K562 (cell line): ENCODE measurements around the gene TUBB1. TPM values are rescaled to one million over a fixed set of nuclear protein-coding genes. Genes with fewer than 3 reads are reported as not detected.
A peak's percentile ranks its signal among the peaks of the same experiment; 100 is the strongest.

Experiments used
- ATAC-seq: fragments of 200-7000 bp; cut with Tn5 transposase; 3 replicates; pipeline ENCODE4 v1.9.1; 2020; ENCODE audit warnings: moderate library complexity
- BruUV-seq: library from RNA; stranded (reverse); fragments of 400-500 nt; replicated peaks from 2 replicates; lab custom pipeline; 2021; lab: Mats Ljungman, UMichigan
- CTCF ChIA-PET: fragments of 300-600 bp; formaldehyde crosslinking; extraction: SDS; loops from one replicate; lab custom pipeline; 2021; ENCODE audit warnings: low intra/inter-chr PET ratio; lab: Yijun Ruan, JAX
- POLR2A ChIA-PET: fragments of 300-600, 350-650 bp; sonication (Branson Sonifier 250); formaldehyde crosslinking; extraction: SDS; loops from one replicate; lab custom pipeline; 2021; ENCODE audit warnings: antibody characterized with exemption, inconsistent platforms; lab: Yijun Ruan, JAX
- DNase-seq, 4 experiments: peaks; one replicate each; pipeline versions ENCODE4 v3.0.0 to v3.0.0-alpha.2; 2011 to 2018; ENCODE audit warnings: low spot score in 3 of 4, mixed read lengths in 3 of 4; ENCODE audit errors: extremely low read depth in 1 of 4
- FAIRE-seq: peaks from 2 replicates; lab custom pipeline; 2011; peaks lifted over from hg19 to GRCh38; lab: Jason Lieb, UNC
- H2AFZ ChIP-seq: 2 replicates; pipeline ENCODE4 v1.6.0; 2011; ENCODE audit warnings: low read depth, low read length, control low read depth, inconsistent platforms
- H3K27ac ChIP-seq: fragments of 200-600 bp; 3 replicates; pipeline ENCODE4 v1.8.0; 2011; ENCODE audit warnings: low read depth, mild to moderate bottlenecking, control low read depth, inconsistent platforms, low read length, moderate library complexity, mixed read lengths; ENCODE audit errors: extremely low read depth
- H3K27me3 ChIP-seq, 2 experiments: fragments of 300-600 bp in 1 of 2; 2 replicates in 1 of 2; 3 replicates in 1 of 2; pipeline versions ENCODE4 v1.6.0 to v1.8.0; 2011; ENCODE audit warnings: inconsistent platforms in 2 of 2, low read length in 2 of 2, mild to moderate bottlenecking in 1 of 2, mixed read lengths in 1 of 2, moderate library complexity in 1 of 2; ENCODE audit not compliant: control insufficient read depth in 2 of 2, insufficient read depth in 2 of 2
- H3K36me3 ChIP-seq: fragments of 300-600 bp; 3 replicates; pipeline ENCODE4 v1.8.0; 2011; ENCODE audit warnings: mild to moderate bottlenecking, low read length, inconsistent platforms; ENCODE audit not compliant: control insufficient read depth, insufficient read depth
- H3K4me1 ChIP-seq, 2 experiments: fragments of 200-600 bp in 1 of 2; replicated peaks in 1 of 2; 2 replicates in 1 of 2; 3 replicates in 1 of 2; pipeline versions ENCODE4 v1.5.1 to v1.8.0; 2011; ENCODE audit warnings: inconsistent platforms in 2 of 2, low read length in 2 of 2, mild to moderate bottlenecking in 1 of 2, mixed read lengths in 1 of 2, moderate library complexity in 1 of 2; ENCODE audit not compliant: control insufficient read depth in 2 of 2, insufficient read depth in 2 of 2
- H3K4me2 ChIP-seq: 2 replicates; pipeline ENCODE4 v1.6.1; 2011; ENCODE audit warnings: low read length, control low read depth, inconsistent platforms, mixed read lengths; ENCODE audit not compliant: insufficient read depth
- H3K4me3 ChIP-seq: fragments of 200-600 bp; sonication (generic), shearing (Covaris generic); 2 replicates; pipeline ENCODE4 v1.5.1; 2016; ENCODE audit warnings: control low read depth, inconsistent platforms
- H3K79me2 ChIP-seq: fragments of 200-600 bp; 3 replicates; pipeline ENCODE4 v1.8.0; 2011; ENCODE audit warnings: low read length, inconsistent platforms; ENCODE audit not compliant: control insufficient read depth, insufficient read depth
- H3K9ac ChIP-seq, 2 experiments: 2 replicates each; pipeline versions ENCODE4 v1.6.0 to v1.6.1; 2011; ENCODE audit warnings: low read depth in 2 of 2, low read length in 2 of 2, control low read depth in 1 of 2, inconsistent platforms in 1 of 2, mild to moderate bottlenecking in 1 of 2, mixed read lengths in 1 of 2; ENCODE audit not compliant: insufficient read depth in 1 of 2
- H3K9me1 ChIP-seq: one replicate; pipeline ENCODE4 v1.6.0; 2011; ENCODE audit warnings: inconsistent platforms, mild to moderate bottlenecking, low read length, moderate library complexity; ENCODE audit not compliant: control insufficient read depth, insufficient read depth
- H3K9me3 ChIP-seq: replicated peaks from 2 replicates; pipeline ENCODE4 v1.5.1; 2011; ENCODE audit warnings: low read depth, low read length, inconsistent platforms; ENCODE audit not compliant: control insufficient read depth, insufficient read depth
- H4K20me1 ChIP-seq: replicated peaks from 2 replicates; pipeline ENCODE4 v1.6.1; 2011; ENCODE audit warnings: low read length, inconsistent platforms, mixed read lengths; ENCODE audit not compliant: control insufficient read depth, insufficient read depth
- CLOCK ChIP-seq: fragments of 250-450 bp; sonication (Bioruptor Pico); IDR thresholded peaks from 2 replicates; pipeline ENCODE4 v1.4.0; 2020; ENCODE audit warnings: mild to moderate bottlenecking, moderate library complexity, borderline replicate concordance
- GTF2E2 ChIP-seq: fragments of 200-800 bp; sonication (Bioruptor generic); IDR thresholded peaks from 2 replicates; pipeline ENCODE4 v1.6.1; 2016; ENCODE audit warnings: missing genetic modification characterization, missing compliant biosample characterization
- NKRF ChIP-seq: fragments of 450-650 bp; IDR thresholded peaks from 2 replicates; pipeline ENCODE4 v1.6.1; 2016; ENCODE audit warnings: borderline replicate concordance
- RBM39 ChIP-seq: fragments of 200-400 bp; formaldehyde crosslinking; optimal IDR thresholded peaks from 2 replicates; pipeline ENCODE3; 2018; ENCODE audit warnings: low read depth, low read length
- ZBTB11 ChIP-seq, 3 experiments: fragments of 200-800 bp in 1 of 3; fragments of 250-450 bp in 1 of 3; fragments of 450-650 bp in 1 of 3; sonication (Bioruptor Pico) in 1 of 3; sonication (Bioruptor generic) in 1 of 3; formaldehyde crosslinking in 1 of 3; IDR thresholded peaks; 2 replicates each; pipeline versions ENCODE4 v1.6.1 to v1.8.0; 2016 to 2022; ENCODE audit warnings: mild to moderate bottlenecking in 2 of 3, missing genetic modification characterization in 2 of 3, missing compliant biosample characterization in 1 of 3, moderate library complexity in 1 of 3
- ZKSCAN3 ChIP-seq: fragments of 250-450 bp; sonication (Bioruptor Pico); IDR thresholded peaks from 2 replicates; pipeline ENCODE4 v1.4.0; 2020
- ZNF518B ChIP-seq: fragments of 250-450 bp; sonication (Bioruptor Pico); IDR thresholded peaks from 2 replicates; pipeline ENCODE4 v1.5.0; 2021; ENCODE audit warnings: mild to moderate bottlenecking, moderate library complexity
- WGBS: fragments of 100-300 bp; shearing (Covaris generic); methylation state at CpG from one replicate; pipeline ENCODE4 v1.1.6; 2016; ENCODE audit warnings: low coverage, mixed read lengths; ENCODE audit not compliant: insufficient coverage; ENCODE audit errors: missing lambda C conversion rate; 5-methylcytosine and 5-hydroxymethylcytosine counted together
- in situ Hi-C: fragments of 300-500 bp; cut with MboI; formaldehyde crosslinking; loops from 4 replicates; pipeline ENCODE4 v1.15.0; 2018; ENCODE audit warnings: inconsistent platforms, mixed read lengths
- intact Hi-C: fragments of 100-400 bp; cut with micrococcal nuclease; formaldehyde crosslinking; loops from 2 replicates; pipeline ENCODE4 v1.14.2; 2022
- polyA plus RNA-seq, 8 experiments: library from polyadenylated mRNA; depleted of rRNA in 4 of 8; stranded (reverse) in 5 of 8; unstranded in 3 of 8; fragments of >200 nt; fragmentation: Nextera tagmentation in 2 of 8; fragmentation: Illumina TruSeq in 1 of 8; extraction: Ambion mirVana in 2 of 8; extraction: Trizol in 1 of 8; gene quantifications; 2 replicates each; pipeline versions ENCODE4 v1.2.1 to v1.2.3, GENCODE V29; 2011 to 2014; ENCODE audit warnings: inconsistent platforms in 1 of 8, missing spikeins in 1 of 8
- total RNA-seq, 7 experiments: library from RNA; depleted of rRNA in 6 of 7; stranded (reverse); fragments of >200 nt in 6 of 7; fragmentation: Illumina TruSeq in 2 of 7; extraction: Trizol in 2 of 7; gene quantifications; 2 replicates each; pipeline versions ENCODE4 v1.2.1 to v1.2.3, GENCODE V29; 2011 to 2021; ENCODE audit warnings: low replicate concordance in 1 of 7

The TUBB1 gene
- total and polyA plus RNA-seq, 9 of the 15 experiments (the other 6 are each of a cell fraction or from before 2014, with no cell fraction given) = 1.5 to 3.9 (median 2.4) TPM

- H3K9me3 ChIP-seq = no peaks in the 10 kb centered on the region
- peak overlapping the region; percentile 98 for H3K4me2 ChIP-seq
- peaks cover 5% of the 10 kb centered on the region for H4K20me1 ChIP-seq
- H3K4me3 ChIP-seq = peak overlapping the region; percentile 69
- peak overlapping the region; percentile 83 for H3K27ac ChIP-seq
- POLR2A ChIA-PET = interaction anchor here (1.0 to 4.5 kb wide), 7 partner anchors 9 to 178 kb away, joined by 3 to 28 read pairs (median 3); partner anchors contain the start of gene ATP5F1E
- peaks cover 12 to 22% of the 10 kb centered on the region in 2 experiments; a peak in 4 of 5 replicates for H3K4me1 ChIP-seq
- peaks cover 31% of the 10 kb centered on the region for H3K36me3 ChIP-seq
- peaks cover 4% of the 10 kb centered on the region for H3K9me1 ChIP-seq
- DNase-seq (peak; percentile 97 to 98 (median 98)), FAIRE-seq (peak; percentile 74), ATAC-seq (peak; percentile 96)
- in situ Hi-C loops (no loop called here), intact Hi-C loops (no loop called here)
- peak overlapping the region; percentile 88 to 93 for H3K9ac ChIP-seq
- 22% methylated on average over 47 of the region's 66 CpGs for WGBS
- CTCF ChIA-PET = no interaction called here
- no TSS peak for BruUV-seq
- H3K79me2 ChIP-seq = peaks cover 51% of the 10 kb centered on the region
- peak overlapping the region; percentile 99 for H2AFZ ChIP-seq
- no peaks in the 10 kb centered on the region for H3K27me3 ChIP-seq
- TF ChIP-seq CLOCK (CRISPR knock-in tag) (no peak), RBM39 (no peak), NKRF (no peak), GTF2E2 (tag) (no peak), ZKSCAN3 (CRISPR knock-in tag) (no peak), ZNF518B (no peak), ZBTB11 (CRISPR knock-in tag; IDR thresholded peaks at IDR 0.05) (peak in 1 of 3 experiments; percentile 59; a peak in 3 of 6 replicates)
These were observed 23.8 kb downstream of the TUBB1 start for GRCh38 chr20:59042796-59043631.
